GM19239 (cell line): Measurements from ENCODE around the gene PTGDS.

Experiments
- DNase-seq: peaks from one replicate; pipeline ENCODE4 v3.0.0; 2011; ENCODE audit warnings: low spot score; ENCODE audit not compliant: insufficient read length
- FAIRE-seq: peaks from 2 replicates; lab custom pipeline; 2011; peaks lifted over from hg19 to GRCh38; lab: Jason Lieb, UNC

PTGDS gene

DNA sequence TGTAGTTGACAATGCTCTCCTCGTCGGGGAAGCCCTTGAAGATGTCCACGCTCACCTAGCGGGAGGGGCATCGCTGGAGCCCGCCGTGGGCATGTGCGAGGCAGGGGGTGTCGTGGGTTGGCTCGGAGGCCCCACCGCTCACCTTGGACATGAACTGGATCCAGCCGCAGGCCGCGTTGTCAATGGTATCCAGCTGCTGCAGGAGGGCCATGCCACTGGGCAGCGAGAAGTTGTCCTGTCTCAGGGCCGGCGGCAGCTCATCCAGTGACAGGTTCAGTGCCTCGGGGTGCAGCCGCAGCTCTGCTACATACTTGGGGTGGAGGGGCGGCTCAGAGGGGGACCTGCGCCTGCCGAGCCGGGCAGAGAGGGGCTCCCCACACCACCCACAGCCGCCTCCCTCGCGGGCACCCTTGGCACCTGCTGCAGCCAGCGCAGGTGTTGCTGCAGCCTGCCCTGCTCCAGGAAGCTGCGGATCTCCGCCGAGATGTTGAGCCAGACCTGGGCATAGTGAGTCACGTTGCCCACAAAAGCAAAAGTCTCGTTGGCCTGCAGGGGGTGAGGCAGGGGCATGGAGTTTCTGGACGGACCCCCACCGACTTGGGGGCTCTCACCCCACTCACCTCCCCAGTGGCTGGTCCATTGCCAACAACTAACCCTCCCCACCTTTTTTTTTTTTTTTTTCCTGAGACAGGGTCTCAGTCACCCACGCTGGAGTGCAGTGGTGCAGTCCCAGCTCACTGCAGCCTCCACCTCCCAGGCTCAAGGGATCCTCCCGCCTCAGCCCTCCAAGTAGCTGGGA is 41.7 kb downstream of the PTGDS start:
- no peak for FAIRE-seq

GRCh38 chr9:137019891-137020683 is 42.8 kb downstream of the PTGDS start:
- FAIRE-seq (no peak), DNase-seq (no peak)

More for the DNA sequence above, 41.7 kb downstream of the PTGDS start:
- no peak for DNase-seq

DNA sequence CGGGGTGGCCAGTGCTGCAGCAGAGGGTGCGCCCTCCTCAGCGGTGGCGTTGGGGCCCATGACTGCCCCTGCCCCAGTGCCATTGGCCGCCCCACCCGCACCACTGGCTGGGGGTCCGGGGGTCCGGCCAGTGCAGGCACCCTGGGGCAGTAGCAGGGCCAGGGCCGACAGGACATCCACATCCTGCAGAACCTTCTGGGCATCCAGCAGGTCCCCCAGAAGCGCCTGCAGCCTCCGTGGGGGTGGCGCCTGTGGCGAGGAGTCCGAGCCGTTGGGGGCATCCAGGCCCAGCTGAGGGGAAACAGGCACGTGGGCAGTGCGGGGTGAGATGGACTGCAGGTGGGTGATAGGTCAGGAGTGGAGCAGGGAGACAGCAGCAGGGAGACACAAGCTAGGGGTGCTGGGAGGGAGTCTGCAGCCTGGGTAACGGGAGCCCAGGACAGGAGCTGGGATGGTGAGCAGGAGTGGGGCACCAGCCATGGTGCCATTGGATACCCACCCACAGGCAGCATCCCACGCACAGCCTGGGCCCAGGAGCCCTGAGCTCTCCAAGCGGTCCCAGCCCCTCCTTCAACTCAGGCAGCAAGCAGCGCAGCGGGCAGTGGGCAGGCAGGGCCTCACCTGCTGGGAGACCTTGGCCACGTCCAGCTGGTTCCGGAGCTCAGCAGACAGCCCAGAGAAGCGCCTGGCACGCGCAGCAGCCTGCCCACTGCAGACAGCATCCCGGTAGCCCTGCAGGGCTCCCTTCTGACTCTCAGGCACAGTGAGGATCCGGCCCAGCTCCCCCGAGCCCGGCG is 43.7 kb downstream of the PTGDS start:
- DNase-seq, result no peak

DNA sequence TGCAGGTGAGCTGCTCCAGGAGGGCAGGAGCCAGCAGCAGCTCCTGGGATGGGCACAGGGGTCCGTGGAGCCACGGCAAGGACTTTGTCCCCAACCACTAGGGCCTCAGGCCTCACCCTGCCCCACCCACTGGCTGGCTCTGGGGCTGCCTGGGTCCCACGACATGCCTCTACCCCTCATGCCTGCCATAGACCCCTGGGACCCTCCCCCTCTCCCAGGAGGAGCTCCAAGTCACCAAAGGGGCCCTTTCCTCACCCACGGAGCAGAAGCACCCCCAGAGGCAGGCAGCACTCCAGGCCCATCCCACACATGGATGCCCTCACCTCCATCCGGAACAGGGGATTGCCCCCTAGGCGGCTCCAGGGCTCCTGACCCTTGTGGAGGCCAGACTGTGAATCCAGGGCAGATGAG is 44.3 kb downstream of the PTGDS start:
- DNase-seq (peak; percentile 64), FAIRE-seq (no peak)

More for the DNA sequence above, 43.7 kb downstream of the PTGDS start:
- FAIRE-seq, result no peak

- FAIRE-seq, result peak; percentile 77
- no peak for DNase-seq
Observed at GRCh38 chr9:137021979-137022661, 44.8 kb downstream of the PTGDS start.

DNA sequence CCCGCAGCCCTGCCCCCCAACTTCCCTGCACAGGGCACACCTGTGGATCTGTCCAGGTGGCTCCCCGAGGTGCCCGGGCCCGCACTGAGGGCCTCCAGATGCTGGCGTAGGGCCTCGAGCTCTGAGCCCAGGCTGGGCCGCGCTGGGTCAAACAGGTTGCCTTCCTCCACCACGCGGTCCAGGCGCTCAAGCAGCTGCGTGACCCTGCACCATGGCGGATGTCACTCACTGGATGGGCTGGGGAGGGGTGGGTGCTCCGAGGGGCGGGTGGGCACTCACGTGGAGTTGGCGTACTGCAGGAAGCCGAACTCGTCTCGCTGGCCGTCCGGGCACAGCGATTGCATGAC is 45.3 kb downstream of the PTGDS start:
- FAIRE-seq (no peak), DNase-seq (no peak)

GRCh38 chr9:137023157-137023556 is 45.9 kb downstream of the PTGDS start:
- DNase-seq (no peak), FAIRE-seq (no peak)

DNA sequence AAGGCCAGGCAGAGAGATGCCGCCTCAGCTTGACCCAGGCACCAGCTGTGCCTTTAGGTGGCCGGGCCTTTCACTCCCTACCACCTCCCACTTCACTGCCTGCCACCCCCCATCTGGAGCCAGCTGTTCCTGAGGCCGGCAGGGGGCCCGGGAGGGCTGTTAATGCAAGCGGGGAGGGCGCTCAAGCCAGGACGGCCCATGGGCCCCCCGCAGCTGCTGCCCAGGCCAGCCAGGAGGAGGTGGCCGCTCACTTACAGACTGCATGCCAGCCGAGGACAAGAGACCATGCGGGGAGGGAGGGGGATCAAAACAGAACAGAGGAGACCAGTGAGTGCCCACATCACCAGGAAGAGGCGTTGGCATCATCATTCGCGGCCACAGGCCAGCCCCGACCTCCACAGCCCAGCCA is 46.3 kb downstream of the PTGDS start:
- FAIRE-seq (no peak), DNase-seq (no peak)

- FAIRE-seq, result no peak
- DNase-seq, result no peak
Observed at GRCh38 chr9:137025517-137025966, 48.2 kb downstream of the PTGDS start.

GRCh38 chr9:137026384-137026783 is 49.1 kb downstream of the PTGDS start:
- no peak for FAIRE-seq
- no peak for DNase-seq

DNA sequence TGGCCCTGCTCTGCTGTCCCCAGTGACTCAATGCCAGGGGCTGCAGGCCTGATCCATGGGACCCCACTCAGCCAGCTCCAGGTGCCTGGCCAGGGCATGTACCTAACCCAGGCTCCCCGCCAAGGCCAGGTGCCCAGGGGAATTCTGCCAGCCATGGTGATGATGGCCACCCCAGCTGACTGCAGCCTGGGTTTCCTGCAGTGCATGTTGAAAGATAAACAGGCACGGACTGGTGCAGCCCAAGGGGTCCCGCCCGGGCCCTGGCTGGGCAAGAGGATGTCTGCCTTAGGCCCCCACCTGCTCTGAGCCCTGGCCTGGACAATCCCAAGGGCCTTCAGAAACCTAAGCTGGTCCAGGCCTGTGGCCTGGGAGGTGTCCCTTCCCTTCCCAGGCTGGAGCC is 49.5 kb downstream of the PTGDS start:
- FAIRE-seq, result no peak
- DNase-seq, result no peak

DNA sequence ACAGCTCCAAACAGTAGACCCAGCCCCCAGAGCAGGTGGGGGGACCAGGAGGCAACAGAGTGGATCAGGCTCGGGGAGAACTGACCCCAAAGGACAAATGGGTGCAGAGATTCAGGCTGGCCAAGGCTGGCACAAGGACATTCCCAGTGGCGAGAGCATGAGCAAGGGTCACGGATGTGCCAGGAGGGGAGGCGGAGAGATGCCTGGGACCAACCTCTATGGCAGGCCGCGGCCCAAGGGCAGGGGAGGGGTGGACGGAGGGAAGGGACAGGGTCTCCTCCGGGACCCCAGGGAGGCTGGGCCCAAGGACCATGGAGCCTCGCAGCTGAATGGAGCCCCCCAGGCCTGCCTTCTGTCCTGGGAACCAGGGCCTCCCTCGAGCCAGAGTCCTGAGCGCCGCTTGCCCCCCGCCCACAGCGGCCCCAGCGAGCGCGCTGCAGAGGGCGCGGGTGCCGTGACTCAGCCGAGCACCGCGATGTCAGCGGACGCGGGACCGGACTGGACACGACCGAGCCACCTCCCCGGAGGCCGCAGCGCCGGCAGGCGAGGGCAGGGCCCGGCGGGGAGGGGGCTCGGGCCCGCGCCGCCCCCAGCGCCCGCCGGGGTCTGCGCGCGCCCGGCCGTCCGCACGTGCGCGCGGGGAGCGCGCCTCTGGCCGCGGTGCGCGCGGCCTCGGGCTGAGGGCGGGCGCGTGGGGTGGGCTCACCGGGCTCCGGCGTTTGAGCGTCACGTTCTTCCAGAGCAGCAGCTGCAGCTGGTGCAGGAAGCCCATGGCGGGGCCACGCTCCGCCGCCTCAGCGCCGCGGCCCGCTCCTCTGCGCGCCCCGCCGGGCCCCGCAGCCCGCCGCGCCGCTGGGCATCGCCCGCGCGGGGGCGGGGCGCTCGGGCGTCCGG is 50.3 kb downstream of the PTGDS start, which contains the start of gene ABCA2:
TSS of gene ABCA2 (minus strand) at position 869 of the 894 bp plus-strand sequence. CDS start at position 772, 97 bp downstream.
- no peak for FAIRE-seq

DNA sequence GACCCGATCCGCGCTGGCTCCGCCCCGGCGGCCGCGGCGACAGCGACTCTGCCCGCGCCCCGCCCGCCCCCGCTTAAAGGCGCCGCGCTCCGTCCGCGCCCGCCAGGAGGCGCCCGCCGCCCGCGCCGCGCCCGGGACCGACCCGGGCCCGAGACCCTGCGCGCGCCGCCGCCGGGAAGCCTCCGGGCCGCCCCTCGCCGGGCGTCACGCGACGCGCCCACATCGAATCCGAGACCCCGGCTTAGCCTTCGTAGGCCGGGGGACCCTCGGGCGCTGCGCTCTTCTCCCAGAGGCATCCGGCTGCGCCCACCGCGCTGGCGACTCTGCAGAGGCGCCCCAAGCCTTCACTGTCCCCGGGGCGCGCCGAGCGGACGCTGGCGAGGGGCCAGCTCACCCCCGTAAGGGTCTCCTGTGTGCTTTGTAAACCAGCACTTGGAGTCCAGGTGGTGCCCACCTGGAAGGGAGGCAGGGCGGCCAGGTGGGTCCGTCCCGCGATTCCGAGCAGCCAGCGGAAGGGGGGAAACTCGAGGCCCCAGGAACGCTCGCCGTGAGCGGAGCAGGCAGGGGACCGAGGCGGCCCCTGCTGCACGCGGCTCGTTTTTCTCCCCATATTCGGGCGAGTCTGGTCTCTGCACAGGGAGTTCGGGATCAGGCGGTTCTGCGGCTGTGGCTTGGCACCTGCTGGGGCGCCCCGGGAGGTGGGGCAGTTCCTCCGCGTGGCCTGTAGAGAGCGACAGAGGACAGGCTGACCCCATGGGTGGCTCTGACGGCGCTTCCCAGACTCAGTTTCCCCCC is 51.2 kb downstream of the PTGDS start:
- FAIRE-seq, result no peak
- peak; percentile 82 for DNase-seq

More for the DNA sequence above, 50.3 kb downstream of the PTGDS start, which contains the start of gene ABCA2:
- no peak for DNase-seq

DNA sequence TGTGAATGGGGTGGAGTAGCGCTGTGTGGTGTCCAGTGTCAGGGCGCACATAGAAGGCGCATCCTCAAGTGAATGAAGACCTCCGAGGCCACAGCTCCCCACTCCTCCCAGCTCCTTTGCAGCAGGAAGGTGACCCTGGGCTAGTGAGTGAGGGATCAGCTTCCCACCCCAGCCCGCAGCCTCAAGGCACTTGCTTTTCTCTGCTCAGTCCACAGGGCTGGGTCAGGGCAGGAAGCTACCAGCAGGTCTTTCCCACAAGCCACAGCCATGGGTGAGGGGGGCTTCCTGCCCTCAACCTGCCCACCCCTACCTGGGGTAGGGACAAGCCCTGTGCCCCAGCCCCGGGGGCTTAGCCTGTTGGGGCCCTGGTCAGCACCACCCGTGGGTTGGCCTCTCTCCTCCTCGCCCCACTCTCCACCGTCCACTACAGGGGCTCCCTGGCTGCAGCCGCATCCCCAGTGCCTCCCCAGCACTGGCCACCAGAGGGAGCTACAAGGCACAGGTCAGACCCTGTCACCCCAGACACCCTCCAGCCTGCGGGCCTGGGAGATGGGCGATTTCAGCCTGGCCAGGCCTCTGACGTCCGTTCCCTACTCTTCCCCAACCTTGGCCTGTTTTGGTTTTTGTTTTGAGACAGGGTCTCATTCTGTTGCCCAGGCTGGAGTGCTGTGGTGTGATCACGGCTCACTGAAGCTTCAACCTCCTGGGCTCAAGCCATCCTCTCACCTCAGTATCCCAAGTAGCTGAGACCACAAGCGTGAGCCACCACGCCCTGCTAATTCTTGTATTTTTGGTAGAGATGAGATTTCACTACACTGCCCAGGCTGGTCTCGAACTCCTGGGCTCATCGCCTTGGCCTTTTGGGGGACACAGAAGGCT is 52.0 kb downstream of the PTGDS start:
- peak; percentile 91 for DNase-seq
- FAIRE-seq, result peak; percentile 91

DNA sequence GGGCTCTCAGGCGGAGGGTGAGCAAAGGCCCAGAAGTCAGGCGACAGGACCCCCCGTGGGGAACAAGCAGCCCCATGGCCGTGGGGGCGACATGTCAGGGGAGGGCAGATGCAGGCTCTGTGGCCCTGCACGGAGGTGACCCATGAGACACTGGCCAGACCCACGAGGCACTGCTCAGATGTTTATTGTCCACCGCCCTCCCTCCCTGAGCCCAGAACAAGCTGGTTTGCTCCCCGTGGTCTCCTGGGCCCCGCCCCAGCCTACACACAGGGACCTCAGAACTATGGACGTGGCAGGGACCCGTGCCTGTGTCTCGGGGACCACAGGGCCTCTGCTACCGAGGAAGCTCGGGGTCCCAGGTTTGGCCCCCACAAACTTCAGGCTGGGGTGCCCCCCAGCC is 52.7 kb downstream of the PTGDS start:
- FAIRE-seq, result no peak
- DNase-seq, result no peak

- DNase-seq, result no peak
- peak; percentile 60 for FAIRE-seq
Observed at GRCh38 chr9:137030538-137031527, 53.5 kb downstream of the PTGDS start.
